Measurements from ENCODE around the gene SSH2. TPM values are rescaled to one million over a fixed set of nuclear protein-coding genes. Genes with fewer than 3 reads are reported as not detected.

The SSH2 gene
- total and polyA plus RNA-seq, 2 of the 13 experiments (the other 11 are each of a cell fraction or from before 2014, with no cell fraction given), result 6.0 to 6.4 TPM

DNA sequence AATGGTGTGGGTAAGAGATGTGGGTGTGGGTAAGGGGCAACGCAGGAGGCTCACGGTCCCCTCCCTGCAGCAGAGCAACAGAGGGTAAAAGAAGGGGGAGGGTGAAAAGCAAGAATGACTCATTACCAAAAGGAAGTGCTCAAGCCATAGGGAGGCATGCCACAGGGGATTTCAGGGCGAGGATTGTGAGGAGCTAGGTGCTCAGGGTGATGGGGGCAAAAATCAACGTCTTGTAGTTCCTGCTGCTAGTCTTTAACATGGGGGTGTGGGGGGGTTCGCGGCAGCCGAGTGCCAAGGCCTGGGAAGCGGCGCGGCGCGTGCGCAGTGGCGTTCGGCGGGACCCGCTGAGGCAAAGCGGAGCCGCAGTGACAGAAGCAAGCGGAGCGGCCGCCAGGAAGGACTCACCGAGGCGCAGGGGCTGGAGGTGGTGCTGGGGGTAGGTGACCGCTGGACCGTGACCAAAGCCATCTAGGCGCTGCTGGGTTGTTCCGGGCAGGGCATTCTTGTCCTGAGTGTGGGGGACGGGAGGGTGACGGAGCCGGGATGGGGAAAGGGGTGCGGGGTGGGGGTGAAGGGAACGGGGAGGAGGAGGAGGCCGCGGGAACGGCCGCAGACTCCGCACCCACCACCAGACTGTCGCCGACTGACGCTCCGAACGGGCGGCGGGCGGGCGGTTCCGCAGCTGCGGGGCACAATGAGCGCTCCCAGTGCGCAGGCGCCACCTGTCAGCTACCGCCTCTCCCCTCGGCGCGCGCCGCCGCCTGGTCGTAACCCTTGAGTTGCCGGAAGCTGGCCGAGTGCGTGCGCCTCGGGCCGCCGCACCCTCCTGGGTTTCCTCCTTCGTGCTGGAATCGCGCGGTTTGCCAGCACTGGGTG is at the start of gene SSH2 (continued):
- TF ChIP-seq ZFP41 (CRISPR knock-in tag; IDR thresholded peaks at IDR 0.05; ENCODE audit: borderline replicate concordance), result no peak
- TF ChIP-seq ARID2 (CRISPR knock-in tag; IDR thresholded peaks at IDR 0.05; ENCODE audit: borderline replicate concordance), result no peak
- peak; percentile 34; the same call in 1 of the 2 replicates for TF ChIP-seq ZNF350 (CRISPR knock-in tag; IDR thresholded peaks at IDR 0.05; ENCODE audit: borderline replicate concordance, low read depth)
- no peak for TF ChIP-seq NONO (IDR thresholded peaks at IDR 0.05)
- peak; percentile 54 for TF ChIP-seq NONO (CRISPR knock-in tag; conservative IDR thresholded peaks at IDR 0.05)
- TF ChIP-seq ZGPAT (CRISPR knock-in tag; IDR thresholded peaks at IDR 0.05), result peak; percentile 50; the same call in 1 of the 2 replicates
- TF ChIP-seq ZBTB26 (CRISPR knock-in tag; IDR thresholded peaks at IDR 0.05; ENCODE audit: borderline replicate concordance), result 0 out of 2 replicates have a peak, but pooled peaks have one; percentile 10
- no peak for TF ChIP-seq HMG20B (CRISPR knock-in tag; conservative IDR thresholded peaks at IDR 0.05)
- TF ChIP-seq ZNF652 (CRISPR knock-in tag; IDR thresholded peaks at IDR 0.05; ENCODE audit: borderline replicate concordance, low read depth), result peak; percentile 99
- peak; percentile 47; the same call in 1 of the 2 replicates for TF ChIP-seq ZSCAN21 (CRISPR knock-in tag; IDR thresholded peaks at IDR 0.05; ENCODE audit: borderline replicate concordance)
- no peak for TF ChIP-seq ZBTB38 (CRISPR knock-in tag; IDR thresholded peaks at IDR 0.05)
- TF ChIP-seq FOSL2 (CRISPR knock-in tag; IDR thresholded peaks at IDR 0.05), result peak; percentile 81
- no peak for TF ChIP-seq ZNF10 (CRISPR knock-in tag; IDR thresholded peaks at IDR 0.05; ENCODE audit: borderline replicate concordance, low read depth)
- TF ChIP-seq RXRA (CRISPR knock-in tag; IDR thresholded peaks at IDR 0.05), result no peak; the same call in 1 of the 2 replicates
- TF ChIP-seq, protein P1, sequence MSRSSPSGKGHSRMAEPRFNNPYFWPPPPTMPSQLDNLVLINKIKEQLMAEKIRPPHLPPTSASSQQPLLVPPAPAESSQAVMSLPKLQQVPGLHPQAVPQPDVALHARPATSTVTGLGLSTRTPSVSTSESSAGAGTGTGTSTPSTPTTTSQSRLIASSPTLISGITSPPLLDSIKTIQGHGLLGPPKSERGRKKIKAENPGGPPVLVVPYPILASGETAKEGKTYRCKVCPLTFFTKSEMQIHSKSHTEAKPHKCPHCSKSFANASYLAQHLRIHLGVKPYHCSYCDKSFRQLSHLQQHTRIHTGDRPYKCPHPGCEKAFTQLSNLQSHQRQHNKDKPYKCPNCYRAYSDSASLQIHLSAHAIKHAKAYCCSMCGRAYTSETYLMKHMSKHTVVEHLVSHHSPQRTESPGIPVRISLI (CRISPR knock-in tag; IDR thresholded peaks at IDR 0.05; ENCODE audit: borderline replicate concordance), result 0 out of 2 replicates have a peak, but pooled peaks have one; percentile 56
- peak; percentile 68; the same call in 1 of the 3 replicates for TF ChIP-seq MXI1 (IDR thresholded peaks at IDR 0.05; ENCODE audit: borderline replicate concordance, low read depth, low read length)
- no peak for TF ChIP-seq SKI (IDR thresholded peaks at IDR 0.05; ENCODE audit: partially characterized antibody)
- TF ChIP-seq, protein P2, sequence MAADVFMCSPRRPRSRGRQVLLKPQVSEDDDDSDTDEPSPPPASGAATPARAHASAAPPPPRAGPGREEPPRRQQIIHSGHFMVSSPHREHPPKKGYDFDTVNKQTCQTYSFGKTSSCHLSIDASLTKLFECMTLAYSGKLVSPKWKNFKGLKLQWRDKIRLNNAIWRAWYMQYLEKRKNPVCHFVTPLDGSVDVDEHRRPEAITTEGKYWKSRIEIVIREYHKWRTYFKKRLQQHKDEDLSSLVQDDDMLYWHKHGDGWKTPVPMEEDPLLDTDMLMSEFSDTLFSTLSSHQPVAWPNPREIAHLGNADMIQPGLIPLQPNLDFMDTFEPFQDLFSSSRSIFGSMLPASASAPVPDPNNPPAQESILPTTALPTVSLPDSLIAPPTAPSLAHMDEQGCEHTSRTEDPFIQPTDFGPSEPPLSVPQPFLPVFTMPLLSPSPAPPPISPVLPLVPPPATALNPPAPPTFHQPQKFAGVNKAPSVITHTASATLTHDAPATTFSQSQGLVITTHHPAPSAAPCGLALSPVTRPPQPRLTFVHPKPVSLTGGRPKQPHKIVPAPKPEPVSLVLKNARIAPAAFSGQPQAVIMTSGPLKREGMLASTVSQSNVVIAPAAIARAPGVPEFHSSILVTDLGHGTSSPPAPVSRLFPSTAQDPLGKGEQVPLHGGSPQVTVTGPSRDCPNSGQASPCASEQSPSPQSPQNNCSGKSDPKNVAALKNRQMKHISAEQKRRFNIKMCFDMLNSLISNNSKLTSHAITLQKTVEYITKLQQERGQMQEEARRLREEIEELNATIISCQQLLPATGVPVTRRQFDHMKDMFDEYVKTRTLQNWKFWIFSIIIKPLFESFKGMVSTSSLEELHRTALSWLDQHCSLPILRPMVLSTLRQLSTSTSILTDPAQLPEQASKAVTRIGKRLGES (CRISPR knock-in tag; IDR thresholded peaks at IDR 0.05; ENCODE audit: borderline replicate concordance), result no peak
- 0 out of 2 replicates have a peak, but pooled peaks have one; percentile 50 for TF ChIP-seq JUND (CRISPR knock-in tag; IDR thresholded peaks at IDR 0.05)
- TF ChIP-seq CEBPG (CRISPR knock-in tag; IDR thresholded peaks at IDR 0.05), result 0 out of 2 replicates have a peak, but pooled peaks have one; percentile 17
- TF ChIP-seq ZNF564 (CRISPR knock-in tag; IDR thresholded peaks at IDR 0.05), result 0 out of 2 replicates have a peak, but pooled peaks have one; percentile 45
- no peak for TF ChIP-seq ZBTB1 (CRISPR knock-in tag; IDR thresholded peaks at IDR 0.05; ENCODE audit: borderline replicate concordance)
- peak; percentile 23; the same call in 1 of the 2 replicates for TF ChIP-seq BCL6 (CRISPR knock-in tag; IDR thresholded peaks at IDR 0.05)

All from HepG2 (cell line).